Measurements from ENCODE around the gene SEPHS1. TPM values are rescaled to one million over a fixed set of nuclear protein-coding genes. Genes with fewer than 3 reads are reported as not detected.
A peak's percentile ranks its signal among the peaks of the same experiment; 100 is the strongest.
"Not testable (repeated sequence)": the region's sequence is repeated elsewhere in the genome, so short reads cannot be mapped to it uniquely, and the experiment has no call there.

SEPHS1 gene
- polyA plus RNA-seq, 4 donors = 116 to 142 (median 134) TPM

- no peak for DNase-seq (ENCODE audit: low read depth in 4 of 4, low spot score in 3 of 4)
Observed at GRCh38 chr10:13291821-13292773, 56.0 kb downstream of the SEPHS1 start.

GRCh38 chr10:13291061-13291460, 57.0 kb downstream of the SEPHS1 start:
- DNase-seq (ENCODE audit: low read depth in 4 of 4, low spot score in 3 of 4) = no peak

- DNase-seq (ENCODE audit: low read depth in 4 of 4, low spot score in 3 of 4) = no peak
Observed at GRCh38 chr10:13284050-13284449, 64.0 kb downstream of the SEPHS1 start.

- DNase-seq (ENCODE audit: low read depth in 4 of 4, low spot score in 3 of 4) = not testable (repeated sequence)
Observed at GRCh38 chr10:13282348-13282747, 65.7 kb downstream of the SEPHS1 start.

- no peak for DNase-seq (ENCODE audit: low read depth in 4 of 4, low spot score in 3 of 4)
Observed at GRCh38 chr10:13276749-13277365, 71.2 kb downstream of the SEPHS1 start.

GRCh38 chr10:13276146-13276545, 71.9 kb downstream of the SEPHS1 start:
- DNase-seq (ENCODE audit: low read depth in 4 of 4, low spot score in 3 of 4) = not testable (repeated sequence)

- DNase-seq (ENCODE audit: low read depth in 4 of 4, low spot score in 3 of 4) = peak in 2 of 4 donors; percentile 36 to 53
Observed at GRCh38 chr10:13272164-13272571, 75.9 kb downstream of the SEPHS1 start.

- DNase-seq (ENCODE audit: low read depth in 4 of 4, low spot score in 3 of 4) = no peak
Observed at GRCh38 chr10:13271552-13272163, 76.4 kb downstream of the SEPHS1 start.

GRCh38 chr10:13270877-13271551, 77.1 kb downstream of the SEPHS1 start:
- no peak for DNase-seq (ENCODE audit: low read depth in 4 of 4, low spot score in 3 of 4)

- DNase-seq (ENCODE audit: low read depth in 4 of 4, low spot score in 3 of 4) = peak in 1 of 4 donors; percentile 41
Observed at GRCh38 chr10:13268841-13269240, 79.3 kb downstream of the SEPHS1 start.

- DNase-seq (ENCODE audit: low read depth in 4 of 4, low spot score in 3 of 4) = no peak
Observed at GRCh38 chr10:13268310-13268709, 79.8 kb downstream of the SEPHS1 start.

Other genes with a start within 250 kb of the SEPHS1 start
- 10 to 100 TPM; 34.8 to 44.0 (median 36.5) TPM for gene OPTN, start 248.1 kb downstream of the SEPHS1 start, polyA plus RNA-seq (ENCODE audit: insufficient read length in 4 of 4)
- gene MCM10, start 186.7 kb downstream of the SEPHS1 start, polyA plus RNA-seq (ENCODE audit: insufficient read length in 4 of 4) = 10 to 100 TPM in 2 of 4 donors, 1 to 10 TPM in 2; 9.9 to 10.6 (median 10.2) TPM
- not detected for gene UCMA, start 113.9 kb downstream of the SEPHS1 start, polyA plus RNA-seq (ENCODE audit: insufficient read length in 4 of 4)
- gene PHYH, start 48.2 kb downstream of the SEPHS1 start, polyA plus RNA-seq (ENCODE audit: insufficient read length in 4 of 4) = 10 to 100 TPM; 26.3 to 54.7 (median 43.2) TPM
- 10 to 100 TPM; 29.5 to 39.1 (median 32.9) TPM for gene BEND7, start 180.7 kb upstream of the SEPHS1 start, polyA plus RNA-seq (ENCODE audit: insufficient read length in 4 of 4)
- gene PRPF18, start 238.7 kb upstream of the SEPHS1 start, polyA plus RNA-seq (ENCODE audit: insufficient read length in 4 of 4) = 10 to 100 TPM; 24.2 to 28.9 (median 27.4) TPM